HG02642 (cell line): ENCODE results near the gene NOL8.

Experiments used
- ATAC-seq: cut with Tn5 transposase; IDR thresholded peaks from one replicate; pipeline ENCODE4 v1.9.1; 2021; ENCODE audit warnings: mild to moderate bottlenecking; ENCODE audit not compliant: unreplicated experiment, poor library complexity

NOL8 gene

GRCh38 chr9:92276331-92277032, 48.7 kb downstream of the NOL8 start:
- ATAC-seq: no peak

- ATAC-seq: no peak
These were observed 49.6 kb downstream of the NOL8 start for GRCh38 chr9:92275541-92275940.

GRCh38 chr9:92270511-92270910, 54.6 kb downstream of the NOL8 start:
- ATAC-seq: no peak

- ATAC-seq: no peak
These were observed 58.7 kb downstream of the NOL8 start for GRCh38 chr9:92266486-92266885.

- ATAC-seq: no peak
These were observed 60.0 kb downstream of the NOL8 start for GRCh38 chr9:92265154-92265553.

GRCh38 chr9:92263131-92263530, 62.0 kb downstream of the NOL8 start:
- ATAC-seq: no peak

- ATAC-seq: no peak
These were observed 67.8 kb downstream of the NOL8 start for GRCh38 chr9:92257327-92257726.

GRCh38 chr9:92254381-92255337, 70.5 kb downstream of the NOL8 start:
- ATAC-seq: no peak

- ATAC-seq: no peak
These were observed 71.5 kb downstream of the NOL8 start for GRCh38 chr9:92253656-92254055.

- no peak for ATAC-seq
These were observed 77.2 kb downstream of the NOL8 start for GRCh38 chr9:92247981-92248380.
